ENCODE measurements around the gene SPOCK1.

The SPOCK1 gene

GRCh38 chr5:137333928-137334327 is 165.2 kb downstream of the SPOCK1 start:
- no peak for TF ChIP-seq CTCF (IDR thresholded peaks at IDR 0.05)

DNA sequence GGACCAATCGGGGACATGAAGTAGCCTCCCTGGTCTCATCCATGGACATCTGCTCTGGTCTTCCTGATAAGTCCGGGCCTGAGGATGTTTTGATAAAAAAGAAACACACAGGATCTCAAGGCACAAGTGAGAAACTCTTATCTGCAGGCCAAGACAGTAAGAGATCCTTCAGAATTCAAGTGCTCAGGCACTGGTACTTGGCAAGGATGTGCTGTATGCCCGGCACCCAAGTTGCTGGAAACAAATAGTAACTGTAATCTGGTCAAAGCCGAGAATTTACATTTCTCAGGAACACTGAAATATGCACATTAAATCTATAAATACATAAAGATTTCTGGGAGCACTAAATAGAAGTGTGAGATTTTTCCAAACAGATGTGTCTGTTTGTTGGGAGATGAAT is 165.7 kb downstream of the SPOCK1 start:
- no peak for TF ChIP-seq CTCF (IDR thresholded peaks at IDR 0.05)

DNA sequence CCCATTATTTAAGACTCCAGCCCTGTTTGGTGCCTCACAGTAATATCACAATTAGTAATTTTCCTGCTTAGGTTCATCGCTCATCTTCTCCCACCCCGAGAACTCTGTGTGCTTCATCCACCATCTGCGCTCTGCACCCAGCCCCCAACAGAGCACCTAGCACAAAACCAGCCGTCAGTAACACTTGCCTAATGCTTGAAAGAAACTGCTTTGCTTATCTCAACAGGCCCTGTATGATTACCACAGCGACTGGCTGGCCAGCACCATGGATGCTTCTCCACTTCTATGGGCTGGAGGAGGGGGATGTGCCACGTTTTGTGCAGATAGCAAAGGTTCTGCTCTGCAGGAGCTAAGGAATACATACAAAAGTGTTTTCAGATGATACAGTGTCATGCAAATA is 166.8 kb downstream of the SPOCK1 start:
- TF ChIP-seq CTCF (IDR thresholded peaks at IDR 0.05): no peak

DNA sequence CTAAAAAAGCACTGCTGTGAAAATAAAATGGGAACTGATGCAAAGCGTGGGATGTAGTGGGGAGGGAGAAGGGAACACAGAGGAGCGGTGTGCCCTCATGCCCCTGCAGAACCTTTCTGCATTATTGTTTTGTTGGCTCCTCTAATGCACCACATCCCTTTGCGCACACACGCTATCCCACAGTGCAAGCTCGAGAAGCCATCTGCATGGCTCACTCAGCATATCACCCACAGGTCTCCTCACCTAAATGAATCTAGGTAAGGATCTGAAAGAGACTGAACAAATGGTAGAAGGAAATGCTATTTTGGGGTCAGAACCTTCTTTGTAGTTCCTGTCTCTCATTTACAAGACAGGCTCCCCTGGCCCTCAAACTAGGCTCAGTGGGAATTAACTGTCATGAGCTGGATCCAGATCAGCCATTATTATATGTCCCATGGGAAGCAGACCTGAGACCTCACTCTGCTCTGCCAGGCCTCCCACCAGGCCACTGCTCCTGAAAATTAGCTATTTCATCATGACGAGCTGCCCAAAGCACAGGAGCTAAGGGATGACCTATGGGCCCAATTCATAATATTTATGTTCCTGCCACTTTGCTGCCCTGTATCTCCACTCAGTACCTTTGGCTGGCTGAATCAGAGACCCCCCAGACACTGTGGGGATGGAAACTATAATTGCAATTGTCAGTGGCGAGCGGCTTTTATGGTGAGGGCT is 169.4 kb downstream of the SPOCK1 start:
- no peak for TF ChIP-seq CTCF (IDR thresholded peaks at IDR 0.05)

GRCh38 chr5:137328991-137329390 is 170.1 kb downstream of the SPOCK1 start:
- no peak for TF ChIP-seq CTCF (IDR thresholded peaks at IDR 0.05)

DNA sequence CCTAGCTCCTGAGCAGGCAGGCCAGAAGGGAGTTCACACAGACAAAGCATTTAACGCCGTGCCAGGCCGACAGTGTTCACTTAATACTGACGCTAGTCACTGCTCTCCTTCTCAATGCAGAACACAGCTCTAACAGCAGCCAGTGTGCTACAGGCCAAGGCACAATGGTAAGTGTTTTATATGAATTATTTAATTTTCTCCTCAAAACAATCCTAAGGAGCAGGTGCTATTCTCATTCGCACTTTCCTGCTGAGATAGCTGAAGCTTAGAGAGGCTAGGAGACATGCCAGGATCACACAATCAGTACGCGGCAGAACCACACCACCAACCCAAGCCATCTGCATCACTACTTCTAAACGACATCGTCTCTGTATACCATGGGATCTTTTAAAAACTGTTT is 170.7 kb downstream of the SPOCK1 start:
- TF ChIP-seq CTCF (IDR thresholded peaks at IDR 0.05): no peak

DNA sequence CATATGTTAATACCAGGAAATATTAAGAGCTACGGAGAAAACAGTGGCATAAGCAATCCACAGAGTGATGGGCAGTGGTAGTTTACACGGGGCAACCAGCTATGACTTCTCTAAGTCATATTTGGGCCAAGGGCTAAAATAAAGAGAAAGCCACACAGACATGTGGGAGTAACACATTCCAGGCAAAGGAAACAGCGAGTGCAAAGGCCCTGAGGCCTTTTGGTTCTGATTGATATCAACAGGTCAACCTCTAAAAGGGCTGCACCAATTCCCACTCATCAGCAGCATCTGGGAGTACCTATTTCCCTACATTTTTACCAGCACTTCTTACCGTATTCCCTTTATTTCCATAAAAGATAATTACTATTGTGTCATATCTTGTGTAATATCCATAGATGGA is 173.4 kb downstream of the SPOCK1 start:
- no peak for TF ChIP-seq CTCF (IDR thresholded peaks at IDR 0.05)
